AG20443 (cell line): ENCODE results near the gene NOS1AP.
A peak's percentile ranks its signal among the peaks of the same experiment; 100 is the strongest.

Experiments
- DNase-seq: peaks from one replicate; pipeline ENCODE4 v3.0.0; 2012; ENCODE audit warnings: low spot score, mixed read lengths

The NOS1AP gene

GRCh38 chr1:162138599-162139181, 69.2 kb downstream of the NOS1AP start:
- no peak for DNase-seq

- DNase-seq: no peak
These were observed 69.7 kb downstream of the NOS1AP start for GRCh38 chr1:162139211-162139610.

- DNase-seq: peak; percentile 65
These were observed 72.0 kb downstream of the NOS1AP start for GRCh38 chr1:162141281-162142054.

- no peak for DNase-seq
These were observed 73.5 kb downstream of the NOS1AP start for GRCh38 chr1:162142968-162143367.

GRCh38 chr1:162144268-162144667, 74.8 kb downstream of the NOS1AP start:
- no peak for DNase-seq

GRCh38 chr1:162144853-162145252, 75.4 kb downstream of the NOS1AP start:
- DNase-seq: no peak

GRCh38 chr1:162145280-162145965, 75.9 kb downstream of the NOS1AP start:
- DNase-seq: no peak

GRCh38 chr1:162145966-162146696, 76.6 kb downstream of the NOS1AP start:
- DNase-seq: no peak

- no peak for DNase-seq
These were observed 78.3 kb downstream of the NOS1AP start for GRCh38 chr1:162147760-162148159.

- DNase-seq: no peak
These were observed 80.6 kb downstream of the NOS1AP start for GRCh38 chr1:162150112-162150511.

GRCh38 chr1:162151900-162152829, 82.7 kb downstream of the NOS1AP start:
- DNase-seq: no peak

- no peak for DNase-seq
These were observed 83.9 kb downstream of the NOS1AP start for GRCh38 chr1:162153374-162153773.

- no peak for DNase-seq
These were observed 88.0 kb downstream of the NOS1AP start for GRCh38 chr1:162157469-162157868.

GRCh38 chr1:162158624-162159271, 89.3 kb downstream of the NOS1AP start:
- no peak for DNase-seq

- DNase-seq: no peak
These were observed 90.0 kb downstream of the NOS1AP start for GRCh38 chr1:162159515-162159914.

- DNase-seq: no peak
These were observed 92.5 kb downstream of the NOS1AP start for GRCh38 chr1:162161916-162162550.

GRCh38 chr1:162165528-162165927, 96.0 kb downstream of the NOS1AP start:
- DNase-seq: no peak

- no peak for DNase-seq
These were observed 97.6 kb downstream of the NOS1AP start for GRCh38 chr1:162166917-162167615.

GRCh38 chr1:162168261-162168660, 98.8 kb downstream of the NOS1AP start:
- DNase-seq: no peak
